ENCODE data around the gene TENM4. TPM values are rescaled to one million over a fixed set of nuclear protein-coding genes. Genes with fewer than 3 reads are reported as not detected.

TENM4 gene
- total RNA-seq, 1 donor from 2014 or later, result 0.63 TPM

DNA sequence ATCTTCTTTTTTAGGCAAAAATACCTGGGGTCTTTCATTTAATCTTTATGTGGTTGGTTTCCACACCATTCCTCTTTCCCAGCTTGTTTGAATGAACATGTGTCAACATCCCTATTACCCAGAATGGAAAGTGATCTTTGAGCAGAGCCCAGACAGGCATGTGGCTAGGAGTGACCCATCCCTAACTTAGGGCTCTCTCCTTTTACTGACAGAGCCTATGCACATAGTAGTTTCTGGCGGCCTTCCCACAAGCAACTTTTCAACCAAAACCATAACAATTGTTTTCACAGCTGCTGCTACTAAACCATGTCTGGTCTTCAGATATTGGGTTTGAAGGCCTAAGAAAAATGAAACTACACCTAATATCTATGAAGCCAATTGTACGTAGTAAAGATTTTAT, 107.5 kb downstream of the TENM4 start:
- Histone ChIP-seq H3K9me3 (replicated peaks) (no peaks in the 10 kb centered on the region), H3K27ac (replicated peaks) (no peak overlapping the region), H3K36me3 (no peaks in the 10 kb centered on the region), H3K4me1 (peaks cover 7% of the 10 kb centered on the region), H3K4me3 (no peak overlapping the region), H3K27me3 (ENCODE audit: low read depth) (peaks cover 6% of the 10 kb centered on the region)
- intact Hi-C loops (cut with micrococcal nuclease), result no loop called here
- no peak for TF ChIP-seq CTCF (IDR thresholded peaks at IDR 0.05; ENCODE audit: borderline replicate concordance)
- DNase-seq, result no peak

- intact Hi-C loops (cut with micrococcal nuclease), result no loop called here
- no peak for TF ChIP-seq CTCF (IDR thresholded peaks at IDR 0.05; ENCODE audit: borderline replicate concordance)
- Histone ChIP-seq H3K27ac (replicated peaks) (no peak overlapping the region), H3K4me3 (no peak overlapping the region), H3K27me3 (ENCODE audit: low read depth) (peaks cover 6% of the 10 kb centered on the region), H3K36me3 (no peaks in the 10 kb centered on the region), H3K4me1 (peaks cover 7% of the 10 kb centered on the region), H3K9me3 (replicated peaks) (no peaks in the 10 kb centered on the region)
- DNase-seq, result peak; percentile 20
Observed at GRCh38 chr11:79332017-79332416, 108.8 kb downstream of the TENM4 start.

GRCh38 chr11:79331203-79331901, 109.5 kb downstream of the TENM4 start:
- peaks cover 7% of the 10 kb centered on the region for H3K4me1 ChIP-seq
- DNase-seq, result no peak
- H3K27me3 ChIP-seq (ENCODE audit: low read depth), result peaks cover 6% of the 10 kb centered on the region
- no peak overlapping the region for H3K4me3 ChIP-seq
- TF ChIP-seq CTCF (IDR thresholded peaks at IDR 0.05; ENCODE audit: borderline replicate concordance), result no peak
- H3K27ac ChIP-seq (replicated peaks), result no peak overlapping the region
- H3K9me3 ChIP-seq (replicated peaks), result no peaks in the 10 kb centered on the region
- intact Hi-C loops (cut with micrococcal nuclease), result no loop called here
- H3K36me3 ChIP-seq, result no peaks in the 10 kb centered on the region

GRCh38 chr11:79330651-79331050, 110.2 kb downstream of the TENM4 start:
- TF ChIP-seq CTCF (IDR thresholded peaks at IDR 0.05; ENCODE audit: borderline replicate concordance), result no peak
- intact Hi-C loops (cut with micrococcal nuclease), result no loop called here

DNA sequence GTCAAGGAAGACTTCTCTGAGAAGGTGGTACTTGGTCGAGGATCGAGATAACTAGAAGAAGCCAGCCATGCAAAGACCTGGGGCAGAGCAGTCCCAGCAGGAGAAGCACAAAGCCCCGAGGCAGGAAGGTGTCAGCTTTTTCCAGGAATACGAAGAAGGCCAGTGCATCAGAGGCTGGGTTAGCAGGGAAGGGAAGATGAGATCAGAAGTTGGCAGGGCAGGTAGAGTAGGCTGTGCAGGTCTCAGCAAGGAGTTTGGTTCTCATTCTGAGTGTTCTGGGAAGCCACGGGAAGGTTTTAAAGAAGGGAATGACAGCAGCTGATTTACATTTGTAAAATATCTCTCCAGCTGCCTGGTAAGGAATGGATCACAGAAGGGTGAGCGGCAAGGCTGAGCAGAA, 111.3 kb downstream of the TENM4 start:
- Histone ChIP-seq H3K4me1 (peaks cover 7% of the 10 kb centered on the region), H3K4me3 (no peak overlapping the region), H3K27ac (replicated peaks) (no peak overlapping the region), H3K27me3 (ENCODE audit: low read depth) (peaks cover 6% of the 10 kb centered on the region), H3K36me3 (no peaks in the 10 kb centered on the region), H3K9me3 (replicated peaks) (no peaks in the 10 kb centered on the region)
- no peak for TF ChIP-seq CTCF (IDR thresholded peaks at IDR 0.05; ENCODE audit: borderline replicate concordance)
- intact Hi-C loops (cut with micrococcal nuclease), result no loop called here
- DNase-seq, result no peak

More at GRCh38 chr11:79330651-79331050, 110.2 kb downstream of the TENM4 start:
- no peak for DNase-seq
- peaks cover 7% of the 10 kb centered on the region for H3K4me1 ChIP-seq
- H3K27ac ChIP-seq (replicated peaks), result no peak overlapping the region
- H3K9me3 ChIP-seq (replicated peaks), result no peaks in the 10 kb centered on the region
- no peak overlapping the region for H3K4me3 ChIP-seq
- no peaks in the 10 kb centered on the region for H3K36me3 ChIP-seq
- H3K27me3 ChIP-seq (ENCODE audit: low read depth), result peaks cover 6% of the 10 kb centered on the region
